H9 (cell line): Measurements from ENCODE around the gene RPGRIP1L. TPM values are rescaled to one million over a fixed set of nuclear protein-coding genes. Genes with fewer than 3 reads are reported as not detected.

Source experiments
- DNase-seq: peaks from one replicate; pipeline ENCODE4 v3.0.0-alpha.2; 2017
- H2AFZ ChIP-seq: one replicate; pipeline ENCODE4 v1.6.1; 2013; ENCODE audit warnings: mild to moderate bottlenecking, low read length, control low read depth, moderate library complexity
- H2AK5ac ChIP-seq: 2 replicates; pipeline ENCODE4 v1.6.1; 2013; ENCODE audit warnings: low read length, control low read depth, mixed read lengths; ENCODE audit not compliant: insufficient read length
- H2BK120ac ChIP-seq: one replicate; pipeline ENCODE4 v1.6.1; 2013; ENCODE audit warnings: low read depth, mild to moderate bottlenecking, low read length, control low read depth, inconsistent platforms; ENCODE audit not compliant: poor library complexity, severe bottlenecking
- H2BK12ac ChIP-seq: 2 replicates; pipeline ENCODE4 v1.6.1; 2013; ENCODE audit warnings: low read length, control low read depth, mixed read lengths, low read depth; ENCODE audit not compliant: insufficient read length
- H2BK15ac ChIP-seq: 2 replicates; pipeline ENCODE4 v1.6.1; 2013; ENCODE audit warnings: low read depth, low read length, control low read depth
- H2BK20ac ChIP-seq: one replicate; pipeline ENCODE4 v1.6.1; 2013; ENCODE audit warnings: low read depth, mild to moderate bottlenecking, low read length, control low read depth, inconsistent platforms; ENCODE audit not compliant: poor library complexity, severe bottlenecking
- H2BK5ac ChIP-seq: 2 replicates; pipeline ENCODE4 v1.6.1; 2013; ENCODE audit warnings: low read length, control low read depth, mixed read lengths; ENCODE audit not compliant: insufficient read length
- H3K14ac ChIP-seq: 2 replicates; pipeline ENCODE4 v1.6.1; 2013; ENCODE audit warnings: low read length, control low read depth; ENCODE audit not compliant: insufficient read depth
- H3K18ac ChIP-seq: 2 replicates; pipeline ENCODE4 v1.6.1; 2013; ENCODE audit warnings: low read depth, mild to moderate bottlenecking, mixed read lengths, low read length, control low read depth; ENCODE audit not compliant: insufficient read length
- H3K23ac ChIP-seq: 2 replicates; pipeline ENCODE4 v1.6.1; 2013; ENCODE audit warnings: low read length, control low read depth, mixed read lengths, low read depth; ENCODE audit not compliant: insufficient read length
- H3K23me2 ChIP-seq: 2 replicates; pipeline ENCODE4 v1.6.1; 2013; ENCODE audit warnings: low read depth, mild to moderate bottlenecking, mixed read lengths, low read length, control low read depth; ENCODE audit not compliant: insufficient read length, poor library complexity, severe bottlenecking
- H3K27ac ChIP-seq: 2 replicates; pipeline ENCODE4 v1.5.1; 2013; ENCODE audit warnings: low read length, control low read depth, mixed read lengths, low read depth; ENCODE audit not compliant: insufficient read length
- H3K27me3 ChIP-seq: 2 replicates; pipeline ENCODE4 v1.6.1; 2013; ENCODE audit warnings: low read length, control low read depth, inconsistent platforms; ENCODE audit not compliant: insufficient read depth
- H3K4ac ChIP-seq: 2 replicates; pipeline ENCODE4 v1.6.1; 2013; ENCODE audit warnings: low read depth, mild to moderate bottlenecking, control low read depth, inconsistent platforms, low read length, moderate library complexity
- H3K4me1 ChIP-seq: 2 replicates; pipeline ENCODE4 v1.6.1; 2013; ENCODE audit warnings: low read length, control low read depth, inconsistent platforms; ENCODE audit not compliant: insufficient read depth
- H3K4me2 ChIP-seq: 2 replicates; pipeline ENCODE4 v1.6.1; 2013; ENCODE audit warnings: low read length, control low read depth, mixed read lengths; ENCODE audit not compliant: insufficient read length, insufficient read depth
- H3K56ac ChIP-seq: 2 replicates; pipeline ENCODE4 v1.6.1; 2013; ENCODE audit warnings: low read depth, mild to moderate bottlenecking, mixed read lengths, low read length, control low read depth; ENCODE audit not compliant: insufficient read length
- H3K79me1 ChIP-seq: 2 replicates; pipeline ENCODE4 v1.6.1; 2013; ENCODE audit warnings: low read depth, mild to moderate bottlenecking, moderate library complexity, low read length, control low read depth, inconsistent platforms; ENCODE audit not compliant: insufficient read depth, poor library complexity, severe bottlenecking
- H3K79me2 ChIP-seq: 2 replicates; pipeline ENCODE4 v1.6.1; 2013; ENCODE audit warnings: low read length, control low read depth, inconsistent platforms; ENCODE audit not compliant: insufficient read depth
- H3K9ac ChIP-seq: 2 replicates; pipeline ENCODE4 v1.6.1; 2013; ENCODE audit warnings: low read length, control low read depth, mixed read lengths; ENCODE audit not compliant: insufficient read length; ENCODE audit errors: extremely low read depth
- H3K9me3 ChIP-seq: one replicate; pipeline ENCODE4 v1.6.1; 2013; ENCODE audit warnings: low read depth, low read length, inconsistent platforms; ENCODE audit not compliant: control insufficient read depth
- H3T11ph ChIP-seq: one replicate; pipeline ENCODE4 v1.6.1; 2013; ENCODE audit warnings: mild to moderate bottlenecking, low read length, control low read depth, inconsistent platforms
- H4K20me1 ChIP-seq: one replicate; pipeline ENCODE4 v1.6.1; 2013; ENCODE audit not compliant: control insufficient read depth, insufficient read length, insufficient read depth
- H4K5ac ChIP-seq: 2 replicates; pipeline ENCODE4 v1.6.1; 2013; ENCODE audit warnings: low read depth, mild to moderate bottlenecking, mixed read lengths, low read length, control low read depth; ENCODE audit not compliant: insufficient read length
- H4K8ac ChIP-seq: replicated peaks from 2 replicates; pipeline ENCODE4 v1.6.1; 2013; ENCODE audit warnings: low read length, control low read depth, mixed read lengths, low read depth; ENCODE audit not compliant: insufficient read length
- H4K91ac ChIP-seq: 2 replicates; pipeline ENCODE4 v1.6.1; 2013; ENCODE audit warnings: low read depth, mild to moderate bottlenecking, moderate library complexity, mixed read lengths, low read length, control low read depth; ENCODE audit not compliant: insufficient read length
- H3K27ac Mint-ChIP-seq, 3 experiments: 2 replicates in 2 of 3; 3 replicates in 1 of 3; pipeline ENCODE4 v1.8.0; 2020 to 2021; ENCODE audit warnings: mixed read lengths in 3 of 3, mild to moderate bottlenecking in 1 of 3, moderate library complexity in 1 of 3
- H3K27me3 Mint-ChIP-seq: 2 replicates; pipeline ENCODE4 v1.8.0; 2021; ENCODE audit warnings: low read depth, mild to moderate bottlenecking, moderate library complexity, mixed read lengths
- H3K36me3 Mint-ChIP-seq, 3 experiments: 2 replicates in 2 of 3; 3 replicates in 1 of 3; pipeline ENCODE4 v1.8.0; 2020 to 2021; ENCODE audit warnings: low read depth in 3 of 3, mixed read lengths in 3 of 3; ENCODE audit not compliant: insufficient read depth in 1 of 3
- H3K4me1 Mint-ChIP-seq, 2 experiments: 2 replicates each; pipeline ENCODE4 v1.8.0; 2020; ENCODE audit warnings: mixed read lengths in 2 of 2
- H3K4me3 Mint-ChIP-seq, 2 experiments: 2 replicates in 1 of 2; 3 replicates in 1 of 2; pipeline ENCODE4 v1.8.0; 2020 to 2021; ENCODE audit warnings: mild to moderate bottlenecking in 2 of 2, mixed read lengths in 2 of 2, moderate library complexity in 1 of 2
- H3K9me3 Mint-ChIP-seq, 2 experiments: 2 replicates in 1 of 2; 3 replicates in 1 of 2; pipeline ENCODE4 v1.8.0; 2020; ENCODE audit warnings: mild to moderate bottlenecking in 2 of 2, mixed read lengths in 2 of 2, moderate library complexity in 1 of 2
- WGBS: extraction: QIAGEN DNeasy Blood & Tissue Kit; methylation state at CpG from one replicate; pipeline ENCODE4 v1.1.7; 2013; ENCODE audit warnings: missing lambda C conversion rate, low lambda C conversion rate, mixed read lengths; ENCODE audit not compliant: insufficient read length; ENCODE audit errors: extremely low coverage; 5-methylcytosine and 5-hydroxymethylcytosine counted together
- total RNA-seq: library from RNA; stranded (reverse); gene quantifications from 2 replicates; pipeline ENCODE4 v1.2.1, GENCODE V29; 2021
- TF ChIP-seq, protein P1 (sequence below): fragments of 200-600 bp; sonication (generic); conservative IDR thresholded peaks from 3 replicates; pipeline ENCODE4 v1.8.0; 2021; ENCODE audit warnings: antibody characterized with exemption, mild to moderate bottlenecking

Gene RPGRIP1L
- total RNA-seq, 1 experiment from 2014 or later = 11.7 TPM

DNA sequence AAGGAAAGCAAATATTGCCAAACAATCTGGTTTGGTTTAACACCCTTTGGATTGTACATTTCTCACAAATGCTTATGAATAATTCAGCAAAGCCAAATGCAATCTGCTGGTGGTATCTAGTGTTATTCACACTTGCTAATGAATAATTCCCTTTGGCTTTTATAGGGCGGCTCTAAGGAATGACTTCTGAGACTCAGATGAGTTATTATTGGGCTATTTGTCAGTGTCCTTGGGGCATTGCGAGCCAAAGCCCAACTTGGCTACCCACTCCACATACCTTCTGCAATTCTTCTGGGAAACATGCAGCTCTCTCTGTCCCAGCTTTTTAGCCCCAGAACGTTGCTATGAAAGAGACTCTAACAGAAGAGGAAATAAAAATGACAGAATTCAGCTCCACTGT is 41.4 kb upstream of the RPGRIP1L start:
- no peak for DNase-seq
- no peak overlapping the region for H3T11ph ChIP-seq
- no peaks in the 10 kb centered on the region for H3K79me2 ChIP-seq
- H2AFZ ChIP-seq = no peak overlapping the region
- H2BK5ac ChIP-seq = no peak overlapping the region
- H3K56ac ChIP-seq = no peak overlapping the region
- no peaks in the 10 kb centered on the region for H3K27me3 ChIP-seq
- peaks cover 3% of the 10 kb centered on the region; the same call in 1 of the 2 replicates for H3K4me1 ChIP-seq
- H3K23me2 ChIP-seq = no peaks in the 10 kb centered on the region
- no peak overlapping the region for H2BK20ac ChIP-seq
- H3K9me3 ChIP-seq = no peaks in the 10 kb centered on the region
- no peak overlapping the region for H3K23ac ChIP-seq
- H4K5ac ChIP-seq = no peak overlapping the region
- no CpG with 5 or more reads among the region's 3 CpGs for WGBS
- H3K4me3 Mint-ChIP-seq = no peak overlapping the region
- no peak overlapping the region for H3K4me2 ChIP-seq
- H3K18ac ChIP-seq = no peak overlapping the region
- peaks cover 2% of the 10 kb centered on the region for H3K79me1 ChIP-seq
- no peak overlapping the region for H3K9ac ChIP-seq
- peak overlapping the region in 2 of 3 experiments; percentile 8 to 76; a peak in 3 of 7 replicates for H3K27ac Mint-ChIP-seq
- H3K27me3 Mint-ChIP-seq = no peaks in the 10 kb centered on the region
- no peak overlapping the region for H2BK15ac ChIP-seq
- no peak overlapping the region for H2BK12ac ChIP-seq
- H3K4me1 Mint-ChIP-seq = peaks cover 16 to 18% of the 10 kb centered on the region in 2 experiments
- H3K9me3 Mint-ChIP-seq = peaks cover 3 to 8% of the 10 kb centered on the region in 2 experiments; a peak in 4 of 5 replicates
- H2AK5ac ChIP-seq = no peak overlapping the region
- no peak overlapping the region for H4K8ac ChIP-seq
- peaks cover 0 to 10% (median 6%) of the 10 kb centered on the region in 3 experiments; a peak in 5 of 7 replicates for H3K36me3 Mint-ChIP-seq
- TF ChIP-seq, protein P1, sequence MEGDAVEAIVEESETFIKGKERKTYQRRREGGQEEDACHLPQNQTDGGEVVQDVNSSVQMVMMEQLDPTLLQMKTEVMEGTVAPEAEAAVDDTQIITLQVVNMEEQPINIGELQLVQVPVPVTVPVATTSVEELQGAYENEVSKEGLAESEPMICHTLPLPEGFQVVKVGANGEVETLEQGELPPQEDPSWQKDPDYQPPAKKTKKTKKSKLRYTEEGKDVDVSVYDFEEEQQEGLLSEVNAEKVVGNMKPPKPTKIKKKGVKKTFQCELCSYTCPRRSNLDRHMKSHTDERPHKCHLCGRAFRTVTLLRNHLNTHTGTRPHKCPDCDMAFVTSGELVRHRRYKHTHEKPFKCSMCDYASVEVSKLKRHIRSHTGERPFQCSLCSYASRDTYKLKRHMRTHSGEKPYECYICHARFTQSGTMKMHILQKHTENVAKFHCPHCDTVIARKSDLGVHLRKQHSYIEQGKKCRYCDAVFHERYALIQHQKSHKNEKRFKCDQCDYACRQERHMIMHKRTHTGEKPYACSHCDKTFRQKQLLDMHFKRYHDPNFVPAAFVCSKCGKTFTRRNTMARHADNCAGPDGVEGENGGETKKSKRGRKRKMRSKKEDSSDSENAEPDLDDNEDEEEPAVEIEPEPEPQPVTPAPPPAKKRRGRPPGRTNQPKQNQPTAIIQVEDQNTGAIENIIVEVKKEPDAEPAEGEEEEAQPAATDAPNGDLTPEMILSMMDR = no peak
- no peak overlapping the region for H3K4ac ChIP-seq
- H3K14ac ChIP-seq = no peak overlapping the region
- no peaks in the 10 kb centered on the region for H4K20me1 ChIP-seq
- no peak overlapping the region for H2BK120ac ChIP-seq
- no peak overlapping the region for H4K91ac ChIP-seq
- no peak overlapping the region for H3K27ac ChIP-seq
